T-helper 2 cell treated with Interferon-gamma antibody and Interleukin-4, amounts not matched to agents 5 μg/mL and 100 μg/mL, for 36 hours (primary cell): ENCODE measurements around the gene RPTOR.

Experiments used
- DNase-seq: peaks from one replicate; pipeline ENCODE4 v3.0.0; 2021; ENCODE audit warnings: low spot score
- H3K27ac Mint-ChIP-seq: one replicate; pipeline ENCODE4 v1.8.0; 2021; ENCODE audit warnings: mild to moderate bottlenecking, mixed read lengths
- H3K27me3 Mint-ChIP-seq: one replicate; pipeline ENCODE4 v1.8.0; 2021; ENCODE audit warnings: low read depth, mixed read lengths
- H3K36me3 Mint-ChIP-seq: one replicate; pipeline ENCODE4 v1.8.0; 2021; ENCODE audit warnings: low read depth, mixed read lengths
- H3K4me1 Mint-ChIP-seq: one replicate; pipeline ENCODE4 v1.8.0; 2021; ENCODE audit warnings: low read depth, mixed read lengths
- H3K4me3 Mint-ChIP-seq: one replicate; pipeline ENCODE4 v1.8.0; 2022; ENCODE audit warnings: mild to moderate bottlenecking, moderate library complexity, mixed read lengths
- H3K9me3 Mint-ChIP-seq: one replicate; pipeline ENCODE4 v1.8.0; 2021; ENCODE audit warnings: mixed read lengths

The RPTOR gene

GRCh38 chr17:80773243-80773991, 228.8 kb downstream of the RPTOR start:
- Mint-ChIP-seq H3K27ac (peak overlapping the region; percentile 95), H3K4me1 (peaks cover 58% of the 10 kb centered on the region), H3K36me3 (peaks cover 57% of the 10 kb centered on the region), H3K27me3 (no peaks in the 10 kb centered on the region), H3K4me3 (peak overlapping the region; percentile 28), H3K9me3 (no peaks in the 10 kb centered on the region)
- DNase-seq = no peak

DNA sequence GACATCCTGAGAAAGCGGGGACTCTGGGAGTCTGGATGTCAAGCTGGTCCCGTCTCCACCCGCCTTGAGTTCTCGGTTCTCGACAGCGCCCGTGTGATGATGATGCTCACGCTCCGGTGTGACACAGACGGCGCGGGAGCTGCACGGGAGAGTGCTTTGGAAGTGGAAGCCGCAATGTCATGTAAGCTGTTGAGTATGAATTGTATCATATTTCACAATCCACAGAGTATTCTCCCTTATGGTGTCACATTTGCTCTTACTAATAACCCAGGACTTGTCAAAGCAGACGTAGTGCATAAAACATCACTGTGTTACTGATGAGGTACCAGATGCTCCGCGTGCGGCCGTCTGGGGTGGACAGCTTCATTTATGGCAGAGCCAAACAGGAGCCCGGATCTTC, 229.5 kb downstream of the RPTOR start:
- Mint-ChIP-seq H3K4me3 (peak overlapping the region; percentile 69), H3K27me3 (no peaks in the 10 kb centered on the region), H3K36me3 (peaks cover 53% of the 10 kb centered on the region), H3K4me1 (peaks cover 60% of the 10 kb centered on the region), H3K27ac (peak overlapping the region; percentile 95), H3K9me3 (no peaks in the 10 kb centered on the region)
- DNase-seq = no peak

- peak overlapping the region; percentile 69 for H3K4me3 Mint-ChIP-seq
- no peaks in the 10 kb centered on the region for H3K9me3 Mint-ChIP-seq
- peak overlapping the region; percentile 95 for H3K27ac Mint-ChIP-seq
- peaks cover 53% of the 10 kb centered on the region for H3K36me3 Mint-ChIP-seq
- no peaks in the 10 kb centered on the region for H3K27me3 Mint-ChIP-seq
- peaks cover 63% of the 10 kb centered on the region for H3K4me1 Mint-ChIP-seq
- no peak for DNase-seq
Observed at GRCh38 chr17:80774643-80775281, 230.1 kb downstream of the RPTOR start.

DNA sequence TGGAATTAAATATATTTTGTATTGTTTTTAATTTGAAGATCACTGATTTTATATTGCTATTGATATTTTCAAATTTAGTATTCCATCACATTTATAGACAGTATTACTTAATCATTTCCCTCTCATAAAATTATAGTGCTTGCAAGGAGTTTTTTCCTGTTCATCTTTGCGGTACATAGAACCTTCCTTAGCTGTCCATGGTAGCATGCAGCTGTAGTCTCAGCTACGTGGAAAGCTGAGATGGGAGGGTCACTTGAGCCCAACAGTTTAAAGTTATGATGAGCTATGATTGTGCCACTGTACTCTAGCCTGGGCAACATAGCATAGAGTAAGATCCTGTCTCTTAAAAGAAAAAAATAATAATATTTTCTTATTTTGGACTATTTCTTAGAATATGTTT, 231.2 kb downstream of the RPTOR start:
- Mint-ChIP-seq H3K9me3 (no peaks in the 10 kb centered on the region), H3K4me1 (peaks cover 66% of the 10 kb centered on the region), H3K36me3 (peaks cover 56% of the 10 kb centered on the region), H3K27ac (no peak overlapping the region), H3K27me3 (no peaks in the 10 kb centered on the region), H3K4me3 (no peak overlapping the region)
- no peak for DNase-seq

- H3K9me3 Mint-ChIP-seq = no peaks in the 10 kb centered on the region
- H3K4me1 Mint-ChIP-seq = peaks cover 73% of the 10 kb centered on the region
- H3K36me3 Mint-ChIP-seq = peaks cover 58% of the 10 kb centered on the region
- no peaks in the 10 kb centered on the region for H3K27me3 Mint-ChIP-seq
- no peak overlapping the region for H3K4me3 Mint-ChIP-seq
- DNase-seq = no peak
- H3K27ac Mint-ChIP-seq = peak overlapping the region; percentile 52
Observed at GRCh38 chr17:80777274-80777673, 232.6 kb downstream of the RPTOR start.

DNA sequence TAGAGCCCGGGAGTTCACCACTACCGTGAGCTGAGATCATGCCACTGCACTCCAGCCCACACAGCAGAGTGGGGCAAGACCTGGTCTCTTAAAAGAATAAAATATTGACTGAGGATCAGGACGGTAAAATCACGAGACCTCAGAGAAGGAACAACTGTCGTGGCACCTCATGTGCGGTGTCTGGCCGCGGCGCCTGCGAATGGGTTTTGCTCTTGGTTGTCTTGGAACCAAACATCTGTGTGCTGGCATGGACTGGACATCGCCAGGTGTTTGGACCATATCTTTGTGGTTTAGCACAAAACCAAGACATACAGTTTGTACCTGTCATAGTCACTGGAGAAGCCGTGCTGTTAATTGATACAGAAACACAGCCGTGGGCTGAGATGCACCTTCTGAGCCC, 234.1 kb downstream of the RPTOR start:
- no peak for DNase-seq
- Mint-ChIP-seq H3K27ac (peak overlapping the region; percentile 52), H3K4me3 (no peak overlapping the region)

DNA sequence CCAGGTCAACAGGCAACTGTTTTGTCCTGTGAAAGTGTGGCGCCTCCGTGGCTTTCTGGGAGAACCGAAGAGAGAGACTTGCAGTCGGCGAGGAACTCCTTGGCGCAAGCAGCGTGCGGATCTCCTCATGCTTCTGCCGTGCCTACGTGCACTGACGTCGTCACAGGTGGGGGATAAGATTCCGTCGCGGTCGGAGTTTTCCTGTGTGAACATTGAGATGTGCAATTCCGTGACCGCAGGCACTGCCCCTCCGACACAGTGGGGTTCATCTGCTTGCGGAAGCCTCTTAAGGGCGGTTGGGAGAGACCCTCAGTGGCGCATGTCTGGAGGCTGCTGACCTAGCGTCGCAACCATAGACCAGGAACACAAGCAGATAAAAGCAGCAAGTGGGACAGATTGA, 234.7 kb downstream of the RPTOR start:
- H3K27ac Mint-ChIP-seq = peak overlapping the region; percentile 27
- H3K27me3 Mint-ChIP-seq = no peaks in the 10 kb centered on the region
- no peaks in the 10 kb centered on the region for H3K9me3 Mint-ChIP-seq
- no peak for DNase-seq
- peaks cover 74% of the 10 kb centered on the region for H3K4me1 Mint-ChIP-seq
- H3K36me3 Mint-ChIP-seq = peaks cover 58% of the 10 kb centered on the region
- no peak overlapping the region for H3K4me3 Mint-ChIP-seq

More for the DNA sequence above, 234.1 kb downstream of the RPTOR start:
- Mint-ChIP-seq H3K27me3 (no peaks in the 10 kb centered on the region), H3K4me1 (peaks cover 75% of the 10 kb centered on the region), H3K9me3 (no peaks in the 10 kb centered on the region), H3K36me3 (peaks cover 59% of the 10 kb centered on the region)

- Mint-ChIP-seq H3K27ac (peak overlapping the region; percentile 98), H3K4me3 (peak overlapping the region; percentile 81), H3K27me3 (no peaks in the 10 kb centered on the region), H3K4me1 (peaks cover 71% of the 10 kb centered on the region), H3K9me3 (no peaks in the 10 kb centered on the region), H3K36me3 (peaks cover 55% of the 10 kb centered on the region)
- DNase-seq = no peak
Observed at GRCh38 chr17:80779961-80780380, 235.3 kb downstream of the RPTOR start.

DNA sequence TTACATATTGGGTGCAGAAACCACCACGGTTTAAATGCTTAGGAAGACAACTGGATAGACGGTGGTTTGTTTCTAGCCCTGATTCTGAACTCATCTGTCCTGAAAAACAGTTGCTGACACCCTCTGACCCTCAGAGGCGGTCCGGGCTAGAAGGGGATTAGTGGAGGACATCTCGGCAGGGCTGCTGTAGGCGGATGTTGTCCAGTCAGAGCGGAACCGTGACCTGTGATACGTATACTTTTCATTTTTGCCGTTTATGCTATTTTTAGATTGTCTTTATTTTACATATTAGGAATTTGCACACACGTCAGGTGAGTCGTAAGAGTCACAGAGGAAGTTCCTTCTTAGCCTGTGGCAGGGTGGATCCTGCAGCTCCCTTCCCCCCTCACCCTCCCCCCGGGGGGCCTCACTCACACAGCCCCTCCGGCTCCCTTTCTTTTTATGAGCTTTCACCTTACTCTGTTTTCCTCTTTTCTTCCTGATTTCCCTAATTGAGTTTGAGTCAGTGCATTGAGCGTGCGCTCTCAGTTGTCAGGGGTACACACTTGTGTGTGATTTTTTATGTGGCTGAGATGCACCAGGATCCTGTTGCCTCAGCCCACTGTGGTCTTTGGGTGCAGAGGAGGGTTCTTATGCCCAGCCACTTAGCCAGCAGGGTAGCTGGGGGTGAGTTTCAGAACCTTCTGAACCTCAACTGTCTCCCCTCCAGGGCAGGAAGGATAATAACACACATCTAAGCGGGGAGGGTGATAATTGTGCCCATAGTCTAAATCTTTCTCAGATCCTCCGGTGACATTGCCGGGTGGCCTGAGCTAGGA, 236.0 kb downstream of the RPTOR start:
- H3K4me1 Mint-ChIP-seq = peaks cover 72% of the 10 kb centered on the region
- no peaks in the 10 kb centered on the region for H3K27me3 Mint-ChIP-seq
- no peaks in the 10 kb centered on the region for H3K9me3 Mint-ChIP-seq
- DNase-seq = peak; percentile 71
- peak overlapping the region; percentile 98 for H3K27ac Mint-ChIP-seq
- peaks cover 57% of the 10 kb centered on the region for H3K36me3 Mint-ChIP-seq
- H3K4me3 Mint-ChIP-seq = peak overlapping the region; percentile 81

DNA sequence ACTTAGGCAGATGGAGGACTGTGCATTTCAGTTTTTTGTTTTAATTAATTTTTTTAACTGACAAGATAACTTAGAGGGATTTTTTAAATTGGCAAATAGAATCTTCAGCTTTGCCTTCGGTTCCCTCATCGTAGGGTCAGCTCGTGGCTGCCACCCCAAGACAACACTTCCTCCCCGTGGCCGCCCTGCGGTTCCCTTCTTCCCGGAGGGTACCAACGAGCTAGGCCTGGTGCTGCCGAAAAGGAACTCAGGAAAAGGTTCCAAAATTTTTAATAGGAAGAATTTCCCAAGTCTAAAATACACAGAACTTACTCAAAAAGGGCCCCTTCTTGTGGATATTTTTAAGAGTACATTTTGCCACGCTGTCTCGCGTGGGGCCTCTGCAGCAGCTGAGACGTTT, 236.6 kb downstream of the RPTOR start:
- H3K9me3 Mint-ChIP-seq = no peaks in the 10 kb centered on the region
- H3K4me3 Mint-ChIP-seq = peak overlapping the region; percentile 81
- peaks cover 62% of the 10 kb centered on the region for H3K36me3 Mint-ChIP-seq
- peaks cover 77% of the 10 kb centered on the region for H3K4me1 Mint-ChIP-seq
- no peaks in the 10 kb centered on the region for H3K27me3 Mint-ChIP-seq
- H3K27ac Mint-ChIP-seq = peak overlapping the region; percentile 98
- no peak for DNase-seq

GRCh38 chr17:80781807-80782277, 237.2 kb downstream of the RPTOR start:
- Mint-ChIP-seq H3K4me1 (peaks cover 73% of the 10 kb centered on the region), H3K27ac (peak overlapping the region; percentile 98), H3K9me3 (no peaks in the 10 kb centered on the region), H3K4me3 (peak overlapping the region; percentile 81), H3K27me3 (no peaks in the 10 kb centered on the region), H3K36me3 (peaks cover 61% of the 10 kb centered on the region)
- DNase-seq = no peak

GRCh38 chr17:80782536-80783427, 238.1 kb downstream of the RPTOR start:
- H3K36me3 Mint-ChIP-seq = peaks cover 61% of the 10 kb centered on the region
- DNase-seq = peak; percentile 46
- H3K27me3 Mint-ChIP-seq = no peaks in the 10 kb centered on the region
- H3K4me1 Mint-ChIP-seq = peaks cover 77% of the 10 kb centered on the region
- peak overlapping the region; percentile 74 for H3K4me3 Mint-ChIP-seq
- H3K9me3 Mint-ChIP-seq = peaks cover 7% of the 10 kb centered on the region
- peak overlapping the region; percentile 87 for H3K27ac Mint-ChIP-seq

GRCh38 chr17:80783486-80783885, 238.8 kb downstream of the RPTOR start:
- Mint-ChIP-seq H3K27me3 (no peaks in the 10 kb centered on the region), H3K9me3 (peaks cover 14% of the 10 kb centered on the region), H3K4me1 (peaks cover 75% of the 10 kb centered on the region), H3K27ac (peak overlapping the region; percentile 87), H3K4me3 (peak overlapping the region; percentile 74), H3K36me3 (peaks cover 58% of the 10 kb centered on the region)
- DNase-seq = no peak
